ENCODE measurements around the gene ATAD3A. TPM values are rescaled to one million over a fixed set of nuclear protein-coding genes. Genes with fewer than 3 reads are reported as not detected.

The ATAD3A gene
- total RNA-seq, 1 donor from 2014 or later: 31.7 TPM

DNA sequence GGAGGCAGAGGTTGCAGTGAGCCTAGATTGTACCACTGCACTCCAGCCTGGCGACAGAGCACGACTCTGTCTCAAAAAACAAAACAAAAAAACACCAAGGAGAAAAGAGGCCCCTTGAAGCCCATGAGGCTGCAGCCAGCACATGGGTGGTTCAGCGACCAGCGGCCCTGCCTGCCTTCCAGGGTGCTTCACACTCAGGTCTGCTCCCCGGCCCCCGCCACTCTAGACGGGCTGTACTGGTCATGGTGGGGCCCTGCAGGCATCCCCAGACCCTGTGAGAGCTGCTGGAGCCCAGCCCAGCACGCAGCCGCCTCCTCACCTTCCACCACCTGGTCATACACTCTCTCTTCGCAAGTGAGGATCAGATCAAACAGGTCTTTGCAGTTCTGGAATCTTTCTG lies 32.6 kb downstream of the ATAD3A start:
- no peak overlapping the region for H3K27ac Mint-ChIP-seq (ENCODE audit: unreplicated experiment)
- TF ChIP-seq, protein P1, sequence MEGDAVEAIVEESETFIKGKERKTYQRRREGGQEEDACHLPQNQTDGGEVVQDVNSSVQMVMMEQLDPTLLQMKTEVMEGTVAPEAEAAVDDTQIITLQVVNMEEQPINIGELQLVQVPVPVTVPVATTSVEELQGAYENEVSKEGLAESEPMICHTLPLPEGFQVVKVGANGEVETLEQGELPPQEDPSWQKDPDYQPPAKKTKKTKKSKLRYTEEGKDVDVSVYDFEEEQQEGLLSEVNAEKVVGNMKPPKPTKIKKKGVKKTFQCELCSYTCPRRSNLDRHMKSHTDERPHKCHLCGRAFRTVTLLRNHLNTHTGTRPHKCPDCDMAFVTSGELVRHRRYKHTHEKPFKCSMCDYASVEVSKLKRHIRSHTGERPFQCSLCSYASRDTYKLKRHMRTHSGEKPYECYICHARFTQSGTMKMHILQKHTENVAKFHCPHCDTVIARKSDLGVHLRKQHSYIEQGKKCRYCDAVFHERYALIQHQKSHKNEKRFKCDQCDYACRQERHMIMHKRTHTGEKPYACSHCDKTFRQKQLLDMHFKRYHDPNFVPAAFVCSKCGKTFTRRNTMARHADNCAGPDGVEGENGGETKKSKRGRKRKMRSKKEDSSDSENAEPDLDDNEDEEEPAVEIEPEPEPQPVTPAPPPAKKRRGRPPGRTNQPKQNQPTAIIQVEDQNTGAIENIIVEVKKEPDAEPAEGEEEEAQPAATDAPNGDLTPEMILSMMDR (IDR thresholded peaks at IDR 0.05): no peak
- H3K4me3 Mint-ChIP-seq (ENCODE audit: unreplicated experiment): no peak overlapping the region
- H3K36me3 Mint-ChIP-seq (ENCODE audit: unreplicated experiment): peaks cover 2% of the 10 kb centered on the region
- DNase-seq (ENCODE audit: extremely low spot score, unreplicated experiment): no peak
- no peaks in the 10 kb centered on the region for H3K27me3 Mint-ChIP-seq (ENCODE audit: unreplicated experiment)
- H3K9me3 Mint-ChIP-seq (ENCODE audit: unreplicated experiment): no peaks in the 10 kb centered on the region
- peaks cover 5% of the 10 kb centered on the region for H3K4me1 Mint-ChIP-seq (ENCODE audit: unreplicated experiment)

GRCh38 chr1:1545946-1546737 lies 34.2 kb downstream of the ATAD3A start:
- Mint-ChIP-seq H3K4me1 (ENCODE audit: unreplicated experiment) (peaks cover 9% of the 10 kb centered on the region), H3K27me3 (ENCODE audit: unreplicated experiment) (no peaks in the 10 kb centered on the region), H3K36me3 (ENCODE audit: unreplicated experiment) (peaks cover 2% of the 10 kb centered on the region), H3K27ac (ENCODE audit: unreplicated experiment) (no peak overlapping the region), H3K4me3 (ENCODE audit: unreplicated experiment) (no peak overlapping the region), H3K9me3 (ENCODE audit: unreplicated experiment) (no peaks in the 10 kb centered on the region)
- no peak for DNase-seq (ENCODE audit: extremely low spot score, unreplicated experiment)
- TF ChIP-seq, protein P1 (IDR thresholded peaks at IDR 0.05): no peak

- Mint-ChIP-seq H3K36me3 (ENCODE audit: unreplicated experiment) (peaks cover 2% of the 10 kb centered on the region), H3K4me1 (ENCODE audit: unreplicated experiment) (peaks cover 18% of the 10 kb centered on the region), H3K4me3 (ENCODE audit: unreplicated experiment) (no peak overlapping the region), H3K9me3 (ENCODE audit: unreplicated experiment) (no peaks in the 10 kb centered on the region), H3K27me3 (ENCODE audit: unreplicated experiment) (no peaks in the 10 kb centered on the region), H3K27ac (ENCODE audit: unreplicated experiment) (no peak overlapping the region)
- TF ChIP-seq, protein P1 (IDR thresholded peaks at IDR 0.05): no peak
- DNase-seq (ENCODE audit: extremely low spot score, unreplicated experiment): no peak
Measured at GRCh38 chr1:1547011-1547410, 35.0 kb downstream of the ATAD3A start.

- TF ChIP-seq, protein P1 (IDR thresholded peaks at IDR 0.05): no peak
- no peak overlapping the region for H3K27ac Mint-ChIP-seq (ENCODE audit: unreplicated experiment)
- H3K4me3 Mint-ChIP-seq (ENCODE audit: unreplicated experiment): no peak overlapping the region
- DNase-seq (ENCODE audit: extremely low spot score, unreplicated experiment): no peak
- no peaks in the 10 kb centered on the region for H3K27me3 Mint-ChIP-seq (ENCODE audit: unreplicated experiment)
- H3K36me3 Mint-ChIP-seq (ENCODE audit: unreplicated experiment): peaks cover 2% of the 10 kb centered on the region
- peaks cover 18% of the 10 kb centered on the region for H3K4me1 Mint-ChIP-seq (ENCODE audit: unreplicated experiment)
- H3K9me3 Mint-ChIP-seq (ENCODE audit: unreplicated experiment): no peaks in the 10 kb centered on the region
Measured at GRCh38 chr1:1547476-1547875, 35.5 kb downstream of the ATAD3A start.

DNA sequence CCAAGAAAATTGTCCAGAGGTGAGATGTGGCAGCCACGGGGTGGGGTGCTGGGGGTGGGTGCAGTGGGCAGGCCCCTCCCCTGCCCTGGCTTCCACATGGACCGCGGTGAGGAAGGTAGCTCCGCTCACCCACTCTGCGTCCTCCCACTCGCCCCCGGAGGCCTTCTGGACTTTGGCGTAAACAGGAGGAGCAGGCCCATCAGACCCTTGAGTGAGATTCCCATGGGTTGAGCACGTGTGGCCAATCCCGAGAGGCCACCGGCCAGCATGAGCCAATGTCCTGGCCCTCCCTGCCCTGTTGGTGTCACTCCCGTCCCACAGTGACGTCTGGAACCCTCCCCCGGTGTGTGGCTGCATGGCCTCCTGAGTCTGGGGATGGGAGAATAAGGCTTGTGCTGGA lies 36.6 kb downstream of the ATAD3A start:
- peaks cover 18% of the 10 kb centered on the region for H3K4me1 Mint-ChIP-seq (ENCODE audit: unreplicated experiment)
- TF ChIP-seq, protein P1 (IDR thresholded peaks at IDR 0.05): no peak
- peaks cover 2% of the 10 kb centered on the region for H3K36me3 Mint-ChIP-seq (ENCODE audit: unreplicated experiment)
- no peak for DNase-seq (ENCODE audit: extremely low spot score, unreplicated experiment)
- H3K27ac Mint-ChIP-seq (ENCODE audit: unreplicated experiment): peak overlapping the region; percentile 57
- no peaks in the 10 kb centered on the region for H3K9me3 Mint-ChIP-seq (ENCODE audit: unreplicated experiment)
- H3K4me3 Mint-ChIP-seq (ENCODE audit: unreplicated experiment): no peak overlapping the region
- H3K27me3 Mint-ChIP-seq (ENCODE audit: unreplicated experiment): no peaks in the 10 kb centered on the region

All from osteocyte (in vitro differentiated cells).